Measurements from ENCODE around the gene DPF3. TPM values are rescaled to one million over a fixed set of nuclear protein-coding genes. Genes with fewer than 3 reads are reported as not detected.

Gene DPF3
- total RNA-seq, 4 donors from 2014 or later: 16.7 to 27.8 (median 20.3) TPM

DNA sequence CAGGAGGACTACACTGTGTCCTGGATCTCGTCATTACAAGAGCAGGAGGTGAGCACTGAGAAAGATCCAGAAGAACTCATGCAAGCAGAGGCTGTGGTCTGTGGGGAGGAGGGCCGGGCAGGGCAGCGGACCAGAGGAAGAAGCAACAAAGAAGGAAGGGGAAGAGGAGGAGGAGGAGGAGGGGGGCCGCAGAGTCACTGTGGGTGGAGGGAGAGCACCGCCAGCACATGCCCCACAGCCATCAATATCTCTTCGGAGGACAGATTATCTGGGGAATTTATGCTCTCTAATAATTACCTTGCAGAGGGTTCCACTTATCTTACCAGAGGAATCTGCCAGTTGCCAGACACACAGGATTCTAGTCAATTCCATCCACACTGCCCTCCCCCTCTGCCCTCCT, 105.6 kb downstream of the DPF3 start:
- TF ChIP-seq POLR2A (IDR thresholded peaks at IDR 0.05): no peak
- TF ChIP-seq, protein P1, sequence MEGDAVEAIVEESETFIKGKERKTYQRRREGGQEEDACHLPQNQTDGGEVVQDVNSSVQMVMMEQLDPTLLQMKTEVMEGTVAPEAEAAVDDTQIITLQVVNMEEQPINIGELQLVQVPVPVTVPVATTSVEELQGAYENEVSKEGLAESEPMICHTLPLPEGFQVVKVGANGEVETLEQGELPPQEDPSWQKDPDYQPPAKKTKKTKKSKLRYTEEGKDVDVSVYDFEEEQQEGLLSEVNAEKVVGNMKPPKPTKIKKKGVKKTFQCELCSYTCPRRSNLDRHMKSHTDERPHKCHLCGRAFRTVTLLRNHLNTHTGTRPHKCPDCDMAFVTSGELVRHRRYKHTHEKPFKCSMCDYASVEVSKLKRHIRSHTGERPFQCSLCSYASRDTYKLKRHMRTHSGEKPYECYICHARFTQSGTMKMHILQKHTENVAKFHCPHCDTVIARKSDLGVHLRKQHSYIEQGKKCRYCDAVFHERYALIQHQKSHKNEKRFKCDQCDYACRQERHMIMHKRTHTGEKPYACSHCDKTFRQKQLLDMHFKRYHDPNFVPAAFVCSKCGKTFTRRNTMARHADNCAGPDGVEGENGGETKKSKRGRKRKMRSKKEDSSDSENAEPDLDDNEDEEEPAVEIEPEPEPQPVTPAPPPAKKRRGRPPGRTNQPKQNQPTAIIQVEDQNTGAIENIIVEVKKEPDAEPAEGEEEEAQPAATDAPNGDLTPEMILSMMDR (IDR thresholded peaks at IDR 0.05 in 4 of 5, conservative IDR thresholded peaks at IDR 0.05 in 1 of 5): no peak
- peak overlapping the region; percentile 87 to 93 (median 92) for H3K27ac ChIP-seq
- no peak overlapping the region for H3K4me3 ChIP-seq
- in situ Hi-C loops (cut with MboI; ENCODE audit: low sequenced_read_pairs in 4 of 4): no loop called here
- peaks cover 45 to 58% of the 10 kb centered on the region in 2 donors for H3K4me1 ChIP-seq
- intact Hi-C loops (cut with DNase I; ENCODE audit: low total_unique reads): no loop called here
- H3K27me3 ChIP-seq: no peaks in the 10 kb centered on the region
- no peak for DNase-seq
- no peaks in the 10 kb centered on the region for H3K9me3 ChIP-seq
- no peaks in the 10 kb centered on the region for H3K36me3 ChIP-seq
- no peak for ATAC-seq

DNA sequence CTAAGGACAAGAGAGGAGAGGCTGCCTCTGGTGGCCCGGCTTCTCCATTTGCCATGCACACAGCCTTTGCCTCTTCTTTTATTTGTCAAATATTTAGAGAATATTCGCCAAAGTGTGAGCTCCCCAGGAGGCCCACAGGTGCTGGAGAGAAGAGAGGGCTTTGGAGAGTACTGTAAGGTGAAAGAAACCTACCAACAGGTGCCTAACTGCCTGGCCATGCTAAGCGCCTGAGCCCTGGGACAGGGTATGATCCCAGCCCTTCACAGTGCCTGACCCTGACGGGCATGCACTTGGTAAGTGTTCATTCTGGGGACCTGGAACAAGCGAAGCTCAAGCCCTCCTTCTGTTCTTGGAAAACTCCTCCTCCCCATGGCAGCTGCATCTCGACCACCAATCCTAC, 106.1 kb downstream of the DPF3 start:
- Histone ChIP-seq H3K27ac (peak overlapping the region; percentile 87 to 93 (median 92)), H3K4me3 (no peak overlapping the region), H3K4me1 (peaks cover 41 to 55% of the 10 kb centered on the region in 2 donors), H3K9me3 (no peaks in the 10 kb centered on the region), H3K36me3 (no peaks in the 10 kb centered on the region), H3K27me3 (no peaks in the 10 kb centered on the region)
- intact Hi-C loops (cut with DNase I; ENCODE audit: low total_unique reads): no loop called here
- in situ Hi-C loops (cut with MboI; ENCODE audit: low sequenced_read_pairs in 4 of 4): no loop called here
- TF ChIP-seq POLR2A (IDR thresholded peaks at IDR 0.05): no peak
- TF ChIP-seq, protein P1 (IDR thresholded peaks at IDR 0.05 in 4 of 5, conservative IDR thresholded peaks at IDR 0.05 in 1 of 5): no peak
- ATAC-seq: no peak
- no peak for DNase-seq

DNA sequence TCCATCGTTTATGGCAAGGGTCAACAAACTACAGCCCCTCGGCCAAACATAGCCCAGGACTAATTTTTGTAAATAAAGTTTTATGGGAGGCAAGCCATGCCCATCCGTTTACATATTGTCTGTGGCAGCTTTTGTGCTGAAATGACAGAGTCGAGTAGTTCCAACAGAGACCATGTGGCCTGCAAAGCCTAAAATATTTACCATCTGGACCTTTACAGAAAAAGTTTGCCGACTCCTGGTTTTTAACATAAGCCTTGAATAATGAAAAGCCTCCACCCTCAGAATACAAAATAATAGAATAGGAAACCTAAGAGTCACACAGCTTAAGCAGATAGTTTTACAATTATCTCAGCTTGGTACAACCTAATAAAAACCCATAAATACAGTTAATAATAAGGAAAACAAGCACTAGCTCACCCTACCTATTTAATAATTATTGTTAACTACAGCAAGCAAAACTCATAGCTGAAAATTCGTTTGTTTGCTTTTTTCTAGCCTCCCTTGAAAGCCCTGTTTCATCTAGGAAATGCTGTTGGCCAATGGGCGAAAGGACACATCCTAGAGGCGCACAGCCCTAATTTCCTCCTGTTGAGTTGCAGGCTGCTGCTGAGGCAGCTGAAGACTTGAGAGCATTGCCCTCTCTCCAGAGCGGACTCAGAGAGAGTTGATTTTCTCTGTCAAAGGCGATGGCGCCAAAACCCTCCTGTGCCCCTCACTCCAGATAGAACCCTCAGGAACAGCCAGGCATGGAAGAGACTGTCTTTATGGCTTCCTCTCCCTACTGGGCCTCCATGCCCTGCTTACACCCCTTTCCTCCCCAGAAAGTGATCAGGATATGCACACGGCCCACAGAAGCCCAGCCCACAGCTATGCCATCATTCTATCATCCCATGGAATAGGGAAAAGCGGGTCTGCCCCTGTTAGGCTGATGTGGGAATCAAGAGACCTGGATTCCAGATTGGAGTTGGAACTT, 107.2 kb downstream of the DPF3 start:
- Histone ChIP-seq H3K9me3 (no peaks in the 10 kb centered on the region), H3K27ac (peak overlapping the region; percentile 24 to 93 (median 72)), H3K4me1 (peaks cover 35 to 55% of the 10 kb centered on the region in 2 donors), H3K4me3 (no peak overlapping the region), H3K27me3 (no peaks in the 10 kb centered on the region), H3K36me3 (no peaks in the 10 kb centered on the region)
- in situ Hi-C loops (cut with MboI; ENCODE audit: low sequenced_read_pairs in 4 of 4) (no loop called here), intact Hi-C loops (cut with DNase I; ENCODE audit: low total_unique reads) (no loop called here)
- ATAC-seq (no peak), DNase-seq (no peak)
- TF ChIP-seq, protein P1 (IDR thresholded peaks at IDR 0.05 in 4 of 5, conservative IDR thresholded peaks at IDR 0.05 in 1 of 5): no peak
- TF ChIP-seq POLR2A (IDR thresholded peaks at IDR 0.05): no peak

DNA sequence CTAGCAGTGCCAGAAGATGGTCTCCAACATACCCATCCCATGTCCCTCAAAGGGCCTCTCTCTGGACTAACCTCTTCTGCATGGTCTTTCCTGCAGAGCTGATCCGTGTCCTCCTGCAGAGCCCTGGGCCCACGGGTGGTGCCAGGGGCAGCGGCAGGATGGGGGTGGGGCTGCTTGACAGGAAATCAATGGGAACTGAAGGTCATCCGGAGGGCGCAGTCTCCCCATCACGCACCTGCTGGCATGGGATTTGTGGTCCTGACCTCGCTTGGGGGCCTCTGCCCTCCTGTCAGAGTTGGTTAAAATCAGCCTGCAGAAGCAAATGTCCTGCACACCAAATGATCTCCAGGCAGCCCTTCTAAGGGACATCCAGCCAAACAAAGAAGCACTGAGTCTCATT, 110.2 kb downstream of the DPF3 start:
- ATAC-seq: no peak
- H3K27ac ChIP-seq: peak overlapping the region; percentile 42 to 93 (median 60)
- H3K9me3 ChIP-seq: no peaks in the 10 kb centered on the region

More for the DNA sequence above, 110.2 kb downstream of the DPF3 start:
- Histone ChIP-seq H3K4me3 (no peak overlapping the region), H3K4me1 (peaks cover 39 to 63% of the 10 kb centered on the region in 2 donors), H3K36me3 (no peaks in the 10 kb centered on the region), H3K27me3 (no peaks in the 10 kb centered on the region)
- DNase-seq: no peak
- TF ChIP-seq POLR2A (IDR thresholded peaks at IDR 0.05): no peak
- TF ChIP-seq, protein P1 (IDR thresholded peaks at IDR 0.05 in 4 of 5, conservative IDR thresholded peaks at IDR 0.05 in 1 of 5): no peak
- intact Hi-C loops (cut with DNase I; ENCODE audit: low total_unique reads) (no loop called here), in situ Hi-C loops (cut with MboI; ENCODE audit: low sequenced_read_pairs in 4 of 4) (no loop called here)

All from gastrocnemius medialis (tissue), 4 donors.